Mucosa of stomach (tissue), 1 donor: ENCODE results near the gene ALOX15.
"Not testable (repeated sequence)": the region's sequence is repeated elsewhere in the genome, so short reads cannot be mapped to it uniquely, and the experiment has no call there.

ENCODE experiments used
- H3K27me3 ChIP-seq: one replicate; pipeline ENCODE4 v1.7.0; 2013; ENCODE audit warnings: mild to moderate bottlenecking, low read length; ENCODE audit not compliant: control insufficient read depth, insufficient read depth
- H3K36me3 ChIP-seq: one replicate; pipeline ENCODE4 v1.7.0; 2013; ENCODE audit warnings: low read length; ENCODE audit not compliant: control insufficient read depth, insufficient read depth
- H3K4me1 ChIP-seq: one replicate; pipeline ENCODE4 v1.7.0; 2013; ENCODE audit warnings: mild to moderate bottlenecking, low read length; ENCODE audit not compliant: control insufficient read depth, insufficient read depth
- H3K4me3 ChIP-seq: one replicate; pipeline ENCODE4 v1.7.0; 2013; ENCODE audit warnings: low read length
- H3K9ac ChIP-seq: one replicate; pipeline ENCODE4 v1.7.0; 2013; ENCODE audit warnings: mild to moderate bottlenecking, low read length, moderate library complexity
- H3K9me3 ChIP-seq: one replicate; pipeline ENCODE4 v1.7.0; 2013; ENCODE audit warnings: mild to moderate bottlenecking, low read length, moderate library complexity; ENCODE audit not compliant: control insufficient read depth
- donor health status: Pancreatic carcinoma.

The ALOX15 gene

GRCh38 chr17:4631836-4632580, 9.5 kb downstream of the ALOX15 start:
- no peaks in the 10 kb centered on the region for H3K36me3 ChIP-seq
- no peaks in the 10 kb centered on the region for H3K4me1 ChIP-seq
- H3K9me3 ChIP-seq = no peaks in the 10 kb centered on the region
- H3K4me3 ChIP-seq = no peak overlapping the region
- H3K27me3 ChIP-seq = peaks cover 22% of the 10 kb centered on the region
- no peak overlapping the region for H3K9ac ChIP-seq

- Histone ChIP-seq H3K4me3 (no peak overlapping the region), H3K27me3 (peaks cover 16% of the 10 kb centered on the region), H3K9ac (no peak overlapping the region), H3K4me1 (no peaks in the 10 kb centered on the region), H3K9me3 (no peaks in the 10 kb centered on the region), H3K36me3 (no peaks in the 10 kb centered on the region)
Measured at GRCh38 chr17:4631431-4631830, 10.0 kb downstream of the ALOX15 start.

- Histone ChIP-seq H3K27me3 (no peaks in the 10 kb centered on the region), H3K9me3 (no peaks in the 10 kb centered on the region), H3K4me3 (no peak overlapping the region), H3K9ac (no peak overlapping the region), H3K4me1 (peaks cover 3% of the 10 kb centered on the region), H3K36me3 (no peaks in the 10 kb centered on the region)
Measured at GRCh38 chr17:4626734-4627256, 14.7 kb downstream of the ALOX15 start.

GRCh38 chr17:4625181-4625617, 16.3 kb downstream of the ALOX15 start:
- H3K9me3 ChIP-seq = no peaks in the 10 kb centered on the region
- no peak overlapping the region for H3K9ac ChIP-seq
- H3K36me3 ChIP-seq = no peaks in the 10 kb centered on the region

GRCh38 chr17:4624451-4624911, 17.0 kb downstream of the ALOX15 start:
- H3K4me1 ChIP-seq, H3K9me3 ChIP-seq, H3K36me3 ChIP-seq, H3K9ac ChIP-seq, H3K27me3 ChIP-seq, H3K4me3 ChIP-seq: not testable (repeated sequence)

More at GRCh38 chr17:4625181-4625617, 16.3 kb downstream of the ALOX15 start:
- H3K27me3 ChIP-seq = no peaks in the 10 kb centered on the region
- no peak overlapping the region for H3K4me3 ChIP-seq
- H3K4me1 ChIP-seq = peaks cover 3% of the 10 kb centered on the region

GRCh38 chr17:4623249-4623648, 18.2 kb downstream of the ALOX15 start:
- H3K4me1 ChIP-seq = peaks cover 3% of the 10 kb centered on the region
- H3K36me3 ChIP-seq = no peaks in the 10 kb centered on the region
- H3K27me3 ChIP-seq = no peaks in the 10 kb centered on the region
- no peak overlapping the region for H3K4me3 ChIP-seq
- H3K9ac ChIP-seq = no peak overlapping the region
- H3K9me3 ChIP-seq = no peaks in the 10 kb centered on the region

GRCh38 chr17:4622375-4622774, 19.1 kb downstream of the ALOX15 start:
- Histone ChIP-seq H3K27me3 (peaks cover 6% of the 10 kb centered on the region), H3K9me3 (no peaks in the 10 kb centered on the region), H3K4me1 (peaks cover 3% of the 10 kb centered on the region), H3K4me3 (no peak overlapping the region), H3K36me3 (no peaks in the 10 kb centered on the region), H3K9ac (no peak overlapping the region)

GRCh38 chr17:4620531-4621101, 20.9 kb downstream of the ALOX15 start:
- Histone ChIP-seq H3K4me1 (peaks cover under 1% of the 10 kb centered on the region), H3K9ac (no peak overlapping the region), H3K27me3 (peaks cover 7% of the 10 kb centered on the region)

GRCh38 chr17:4617590-4618351, 23.7 kb downstream of the ALOX15 start:
- peaks cover 7% of the 10 kb centered on the region for H3K27me3 ChIP-seq
- no peak overlapping the region for H3K4me3 ChIP-seq
- H3K9ac ChIP-seq = no peak overlapping the region

More at GRCh38 chr17:4620531-4621101, 20.9 kb downstream of the ALOX15 start:
- Histone ChIP-seq H3K36me3 (no peaks in the 10 kb centered on the region), H3K9me3 (no peaks in the 10 kb centered on the region), H3K4me3 (no peak overlapping the region)

GRCh38 chr17:4617090-4617489, 24.4 kb downstream of the ALOX15 start:
- Histone ChIP-seq H3K27me3 (peaks cover 7% of the 10 kb centered on the region), H3K9me3 (no peaks in the 10 kb centered on the region), H3K4me1 (no peaks in the 10 kb centered on the region), H3K36me3 (no peaks in the 10 kb centered on the region), H3K4me3 (no peak overlapping the region), H3K9ac (no peak overlapping the region)

More at GRCh38 chr17:4617590-4618351, 23.7 kb downstream of the ALOX15 start:
- Histone ChIP-seq H3K9me3 (no peaks in the 10 kb centered on the region), H3K36me3 (no peaks in the 10 kb centered on the region), H3K4me1 (no peaks in the 10 kb centered on the region)

- Histone ChIP-seq H3K9ac (no peak overlapping the region), H3K4me3 (no peak overlapping the region), H3K36me3 (no peaks in the 10 kb centered on the region), H3K27me3 (peaks cover 7% of the 10 kb centered on the region), H3K4me1 (no peaks in the 10 kb centered on the region), H3K9me3 (no peaks in the 10 kb centered on the region)
Measured at GRCh38 chr17:4616476-4616875, 25.0 kb downstream of the ALOX15 start.

GRCh38 chr17:4610656-4611055, 30.8 kb downstream of the ALOX15 start:
- no peaks in the 10 kb centered on the region for H3K9me3 ChIP-seq
- no peaks in the 10 kb centered on the region for H3K27me3 ChIP-seq
- H3K36me3 ChIP-seq = no peaks in the 10 kb centered on the region
- no peak overlapping the region for H3K9ac ChIP-seq
- H3K4me1 ChIP-seq = peaks cover 25% of the 10 kb centered on the region
- H3K4me3 ChIP-seq = no peak overlapping the region
